Uterus (tissue), 2 donors: ENCODE results near the gene TUBAL3.
"Not testable (repeated sequence)": the region's sequence is repeated elsewhere in the genome, so short reads cannot be mapped to it uniquely, and the experiment has no call there.

Experiments
- CTCF ChIP-seq, 4 experiments: fragments of 200-600 bp in 2 of 4; fragments of 450-650 bp in 2 of 4; sonication (generic) in 2 of 4; IDR thresholded peaks; one replicate each; pipeline ENCODE4 v1.5.1; 2016 to 2019; ENCODE audit warnings: antibody characterized with exemption in 4 of 4, mild to moderate bottlenecking in 2 of 4, moderate library complexity in 1 of 4
- POLR2A ChIP-seq, 2 donors: fragments of 450-650 bp; IDR thresholded peaks; one replicate each; pipeline ENCODE4 v1.6.1; 2016; ENCODE audit warnings: antibody characterized with exemption in 2 of 2, mild to moderate bottlenecking in 1 of 2, moderate library complexity in 1 of 2

DNA sequence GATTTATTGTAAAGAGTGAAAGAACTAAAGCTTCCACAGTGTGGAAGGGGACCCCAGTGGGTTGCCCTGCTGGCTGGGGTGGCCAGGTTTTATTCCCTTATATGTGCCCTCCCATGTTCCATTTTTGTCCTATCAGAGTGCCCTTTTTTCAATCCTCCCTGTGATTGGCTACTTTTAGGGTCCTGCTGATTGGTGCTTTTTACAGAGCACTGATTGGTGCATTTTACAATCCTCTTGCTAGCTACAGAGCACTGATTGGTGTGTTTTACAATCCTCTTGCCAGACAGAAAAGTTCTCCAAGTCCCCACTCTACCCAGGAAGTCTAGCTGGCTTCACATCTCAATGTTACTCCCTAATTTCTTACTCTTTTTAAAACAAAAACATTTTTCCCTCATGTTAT, 6.2 kb upstream of the TUBAL3 start:
- TF ChIP-seq CTCF, POLR2A (IDR thresholded peaks at IDR 0.05): not testable (repeated sequence)
